Urinary bladder (tissue), 4 donors: ENCODE results near the gene SLC16A11. TPM values are rescaled to one million over a fixed set of nuclear protein-coding genes. Genes with fewer than 3 reads are reported as not detected.
A peak's percentile ranks its signal among the peaks of the same experiment; 100 is the strongest.
"Not testable (repeated sequence)": the region's sequence is repeated elsewhere in the genome, so short reads cannot be mapped to it uniquely, and the experiment has no call there.

ENCODE experiments used
- DNase-seq: peaks from one replicate; pipeline ENCODE4 v3.0.0-alpha.2; 2015; ENCODE audit errors: extremely low spot score
- H3K27ac ChIP-seq: one replicate; pipeline ENCODE4 v1.5.1; 2013; ENCODE audit warnings: low read depth, mild to moderate bottlenecking, moderate library complexity
- H3K36me3 ChIP-seq: one replicate; pipeline ENCODE4 v1.6.1; 2013; ENCODE audit warnings: mild to moderate bottlenecking, moderate library complexity; ENCODE audit not compliant: insufficient read depth
- H3K4me1 ChIP-seq: one replicate; pipeline ENCODE4 v1.6.1; 2013; ENCODE audit warnings: mild to moderate bottlenecking, moderate library complexity; ENCODE audit not compliant: insufficient read depth
- H3K4me3 ChIP-seq: one replicate; pipeline ENCODE4 v1.5.1; 2013; ENCODE audit warnings: low read depth, low read length
- WGBS: extraction: QIAGEN DNeasy Blood & Tissue Kit; methylation state at CpG from one replicate; pipeline ENCODE4 v1.1.7; 2013; 5-methylcytosine and 5-hydroxymethylcytosine counted together
- polyA plus RNA-seq: library from polyadenylated mRNA; stranded (reverse); fragments of 200-250 nt; gene quantifications from one replicate; pipeline ENCODE4 v1.2.3, GENCODE V29; 2013
- small RNA-seq: library from RNA; depleted of rRNA; stranded (forward); fragments of <200 nt; gene quantifications from one replicate; pipeline ENCODE3, GENCODE V24; 2014
- total RNA-seq: library from RNA; depleted of rRNA; stranded (reverse); fragments of >200 nt; gene quantifications from one replicate; pipeline ENCODE4 v1.2.3, GENCODE V29; 2014
- donor health status: healthy with polysubstance abuse.
- donor health status: healthy.

SLC16A11 gene
- total and polyA plus RNA-seq, 2 donors: 1.5 TPM; not detected in 1

DNA sequence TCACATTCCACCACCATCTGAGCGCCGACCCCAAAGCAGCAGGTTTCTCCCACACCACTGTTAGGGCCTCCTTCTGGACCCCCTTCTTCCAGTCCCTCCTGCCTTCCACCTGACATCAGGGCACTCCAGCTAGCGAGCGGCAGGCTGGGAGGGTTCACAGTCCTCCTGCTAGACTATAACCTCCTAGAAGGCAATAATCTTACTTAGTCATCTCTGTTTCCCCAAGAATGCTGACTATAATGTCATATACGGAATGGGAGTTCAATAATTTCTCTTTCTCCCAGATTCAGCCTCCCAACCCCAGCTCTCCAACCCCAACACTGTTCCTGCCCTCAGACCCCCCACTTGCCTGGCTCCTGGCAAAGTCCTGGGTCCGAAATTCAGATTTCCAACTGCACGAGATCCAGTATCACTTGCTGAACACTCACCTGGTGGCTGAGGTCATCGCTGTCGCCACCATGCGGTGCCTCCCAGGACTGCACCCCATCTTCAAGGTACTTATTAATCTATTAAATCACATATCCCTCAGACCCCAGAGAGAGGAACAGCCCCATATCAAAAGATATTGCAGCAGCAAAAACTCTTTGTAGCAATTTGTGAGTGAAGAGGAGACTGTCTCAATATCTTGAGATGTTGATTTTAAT lies 42.5 kb downstream of the SLC16A11 start:
- no peak overlapping the region for H3K4me3 ChIP-seq
- H3K36me3 ChIP-seq: peaks cover 5% of the 10 kb centered on the region
- no peaks in the 10 kb centered on the region for H3K4me1 ChIP-seq
- no peak overlapping the region for H3K27ac ChIP-seq
- DNase-seq: no peak
- WGBS: 71% methylated on average over 10 of the region's 10 CpGs

DNA sequence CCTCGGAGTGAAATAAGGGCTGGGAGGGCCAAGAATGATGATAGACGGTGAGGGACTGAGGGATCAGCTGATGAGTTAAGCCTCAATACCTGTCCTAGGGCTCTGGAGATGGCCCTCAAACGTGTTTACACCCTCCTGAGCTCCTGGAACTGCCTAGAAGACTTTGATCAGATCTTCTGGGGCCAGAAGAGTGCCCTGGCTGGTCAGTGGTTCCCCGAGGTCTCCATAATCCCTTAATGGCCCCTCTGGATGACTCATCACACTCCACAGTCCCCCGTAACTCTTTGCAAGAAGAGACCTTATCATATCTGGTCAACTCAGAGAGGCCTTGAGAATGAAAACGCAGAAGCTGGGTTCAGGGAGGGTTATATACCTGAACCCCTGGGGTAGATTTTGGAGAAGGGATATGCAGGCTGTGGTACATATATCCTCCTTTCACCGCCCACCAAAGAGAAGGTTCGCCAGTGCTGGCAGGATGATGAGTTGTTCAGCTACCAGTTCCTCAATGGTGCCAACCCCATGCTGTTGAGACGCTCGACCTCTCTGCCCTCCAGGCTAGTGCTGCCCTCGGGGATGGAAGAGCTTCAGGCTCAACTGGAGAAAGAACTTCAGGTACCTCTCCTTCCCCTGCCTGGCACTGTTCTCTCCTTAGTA lies 44.9 kb downstream of the SLC16A11 start:
- H3K4me1 ChIP-seq: no peaks in the 10 kb centered on the region
- H3K27ac ChIP-seq: no peak overlapping the region
- H3K4me3 ChIP-seq: no peak overlapping the region
- peaks cover 5% of the 10 kb centered on the region for H3K36me3 ChIP-seq
- no peak for DNase-seq
- WGBS: 79% methylated on average over 11 of the region's 11 CpGs

DNA sequence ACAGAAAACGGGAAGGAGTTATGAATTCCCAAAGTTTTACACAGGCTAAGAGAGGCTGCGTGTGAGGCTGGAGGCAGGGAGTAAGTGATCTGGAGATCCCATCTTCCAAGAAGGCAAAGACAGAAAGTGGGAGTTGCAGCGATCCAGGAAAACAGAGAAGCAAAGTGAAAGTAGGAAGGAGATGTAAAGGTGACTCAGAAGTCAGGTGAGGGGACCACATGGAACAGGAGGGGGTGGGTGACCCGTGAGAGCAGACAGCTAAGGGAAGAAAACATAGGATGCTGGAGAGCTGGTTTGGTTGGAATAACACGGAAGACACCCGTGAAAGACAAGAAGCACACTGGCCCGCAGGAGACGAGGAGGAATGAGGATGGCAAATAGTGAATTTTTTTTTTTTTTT lies 46.7 kb downstream of the SLC16A11 start:
- H3K4me1 ChIP-seq: no peaks in the 10 kb centered on the region
- no peak overlapping the region for H3K4me3 ChIP-seq
- H3K36me3 ChIP-seq: peaks cover 5% of the 10 kb centered on the region
- no peak for DNase-seq
- WGBS: 88% methylated on average over 8 of the region's 8 CpGs
- no peak overlapping the region for H3K27ac ChIP-seq

DNA sequence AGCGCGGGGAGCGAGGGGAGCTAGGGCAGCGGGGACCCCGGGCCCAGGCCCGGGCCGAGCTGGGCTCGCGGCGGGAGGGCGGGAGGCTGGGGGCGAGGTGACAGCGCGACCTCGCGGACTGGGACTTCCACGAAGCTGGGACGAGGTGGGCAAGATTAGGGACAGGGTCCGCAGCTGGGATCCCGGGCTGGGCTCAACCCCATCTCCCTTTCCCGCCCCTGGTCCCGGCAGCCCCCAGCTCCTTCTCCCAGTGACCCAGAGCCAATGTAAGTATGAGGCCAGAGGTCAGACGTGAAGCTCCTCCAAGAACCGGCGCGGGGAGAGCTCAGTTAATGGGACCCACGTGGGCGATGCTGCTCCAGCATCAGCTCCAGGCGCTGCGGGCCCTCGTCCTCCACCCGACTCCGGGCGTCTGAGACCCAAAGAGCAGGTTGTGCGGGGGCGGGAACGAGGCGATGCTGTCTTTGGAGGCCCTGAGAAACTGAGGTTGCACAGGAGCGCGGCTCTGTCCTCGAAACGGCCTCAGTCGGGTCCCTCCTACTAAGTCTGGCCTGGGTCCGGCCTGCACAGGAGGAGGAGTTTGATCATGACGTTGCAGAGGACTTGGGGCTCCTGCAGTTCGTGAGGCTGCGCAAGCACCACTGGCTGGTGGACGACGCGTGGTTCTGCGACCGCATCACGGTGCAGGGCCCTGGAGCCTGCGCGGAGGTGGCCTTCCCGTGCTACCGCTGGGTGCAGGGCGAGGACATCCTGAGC lies 47.5 kb downstream of the SLC16A11 start:
- 45% methylated on average over 58 of the region's 58 CpGs for WGBS
- H3K36me3 ChIP-seq: peaks cover 5% of the 10 kb centered on the region
- DNase-seq: no peak
- H3K27ac ChIP-seq: no peak overlapping the region
- peak overlapping the region; percentile 21 for H3K4me3 ChIP-seq
- no peaks in the 10 kb centered on the region for H3K4me1 ChIP-seq

DNA sequence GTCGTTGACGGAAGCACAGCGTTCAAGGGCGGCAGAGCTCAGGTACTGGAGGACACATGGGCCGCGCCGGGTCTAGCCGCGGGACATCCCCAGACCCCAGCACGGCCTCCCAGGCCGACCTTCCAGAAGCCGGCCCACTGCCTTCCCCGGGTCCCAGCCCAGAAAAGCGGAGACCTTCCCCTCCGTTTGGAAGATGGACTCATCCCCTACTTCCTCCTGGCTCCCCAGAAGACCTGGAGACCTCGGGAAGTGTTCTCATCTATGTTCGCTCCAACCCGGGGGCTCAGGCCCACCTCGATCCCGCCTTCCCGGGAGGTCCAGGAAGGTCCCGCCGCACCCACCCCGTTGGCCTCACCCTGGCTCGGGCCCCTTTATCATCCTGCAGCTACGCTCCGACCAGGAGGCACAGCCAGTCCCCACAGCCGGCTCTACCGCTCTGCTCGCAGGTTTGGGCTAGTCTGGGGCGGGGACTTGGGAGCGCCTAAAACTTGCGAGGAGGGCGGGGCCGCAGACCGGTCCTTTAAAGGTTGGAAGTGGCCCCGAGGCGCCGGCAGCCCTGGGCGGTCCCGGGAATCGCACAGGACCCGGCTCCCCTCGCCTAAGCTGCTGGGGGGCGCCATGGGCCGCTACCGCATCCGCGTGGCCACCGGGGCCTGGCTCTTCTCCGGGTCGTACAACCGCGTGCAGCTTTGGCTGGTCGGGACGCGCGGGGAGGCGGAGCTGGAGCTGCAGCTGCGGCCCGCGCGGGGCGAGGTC lies 48.2 kb downstream of the SLC16A11 start, which contains the start of gene ALOX12:
ALOX12 (plus strand) TSS at position 550 of the 756 bp plus-strand sequence; CDS start at position 619, 69 bp downstream.
- peak within 1 kb of the TSS; percentile 21 for H3K4me3 ChIP-seq
- DNase-seq: no peak
- no peaks in the 10 kb centered on the region for H3K4me1 ChIP-seq
- H3K36me3 ChIP-seq: peaks cover 5% of the 10 kb centered on the region
- H3K27ac ChIP-seq: no peak within 1 kb of the TSS
- 12% methylated on average over 64 of the region's 64 CpGs for WGBS

DNA sequence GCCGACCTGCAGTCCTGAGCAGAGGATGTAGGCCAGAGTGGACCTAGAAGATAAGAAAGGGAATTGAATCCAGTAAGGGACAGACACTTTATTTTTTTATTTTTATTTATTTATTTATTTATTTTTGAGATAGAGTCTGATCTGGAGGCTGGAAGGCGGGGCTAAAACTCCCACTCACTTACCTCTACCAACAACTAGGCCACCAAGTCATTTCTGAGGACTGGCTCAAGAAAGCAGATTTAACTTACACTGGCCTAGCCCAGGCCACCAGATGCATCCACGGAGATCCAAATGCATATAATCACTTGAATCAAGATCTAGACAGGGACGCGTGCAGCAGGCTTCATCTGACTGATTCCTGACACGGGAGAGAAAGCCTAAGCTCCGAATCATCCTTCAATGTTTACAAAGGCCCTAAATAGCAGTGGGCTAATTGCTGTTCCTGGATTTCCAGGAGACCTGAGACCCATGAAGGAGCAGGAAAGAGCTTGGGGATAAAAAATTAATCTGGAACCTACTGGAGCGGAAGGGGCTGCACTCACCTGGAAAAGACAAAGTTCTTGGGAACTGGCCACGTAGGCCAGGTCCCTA lies 49.1 kb downstream of the SLC16A11 start:
- DNase-seq: no peak
- Histone ChIP-seq H3K36me3 (no peaks in the 10 kb centered on the region), H3K4me1 (no peaks in the 10 kb centered on the region), H3K27ac (no peak overlapping the region), H3K4me3 (no peak overlapping the region)
- WGBS: 79% methylated on average over 9 of the region's 9 CpGs

DNA sequence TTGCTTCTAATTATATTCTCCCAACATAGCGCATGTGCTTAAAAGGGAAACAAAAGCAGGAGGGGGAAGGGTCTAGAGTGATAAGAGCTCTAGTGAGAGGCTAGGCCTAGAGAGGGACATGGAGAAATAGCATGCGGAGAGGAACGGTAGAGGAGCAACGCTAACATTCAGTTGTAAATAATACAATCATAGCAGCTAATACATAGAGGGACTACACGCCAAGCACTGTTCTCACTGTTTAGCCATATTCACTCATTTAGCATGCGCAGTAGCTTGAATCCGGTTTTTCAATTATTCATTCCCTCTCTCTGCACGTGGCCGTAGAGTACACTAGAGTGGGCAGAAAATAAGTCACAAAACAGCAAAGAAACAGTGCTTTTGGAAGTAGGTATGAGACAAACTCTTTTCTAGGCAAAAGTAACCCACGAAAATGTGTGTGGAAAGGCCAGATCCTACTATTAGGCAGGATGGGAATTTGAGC lies 49.7 kb downstream of the SLC16A11 start:
- H3K27ac ChIP-seq: no peak overlapping the region
- H3K4me3 ChIP-seq: no peak overlapping the region
- no peaks in the 10 kb centered on the region for H3K4me1 ChIP-seq
- no peak for DNase-seq
- H3K36me3 ChIP-seq: no peaks in the 10 kb centered on the region
- WGBS: 88% methylated on average over 10 of the region's 10 CpGs

DNA sequence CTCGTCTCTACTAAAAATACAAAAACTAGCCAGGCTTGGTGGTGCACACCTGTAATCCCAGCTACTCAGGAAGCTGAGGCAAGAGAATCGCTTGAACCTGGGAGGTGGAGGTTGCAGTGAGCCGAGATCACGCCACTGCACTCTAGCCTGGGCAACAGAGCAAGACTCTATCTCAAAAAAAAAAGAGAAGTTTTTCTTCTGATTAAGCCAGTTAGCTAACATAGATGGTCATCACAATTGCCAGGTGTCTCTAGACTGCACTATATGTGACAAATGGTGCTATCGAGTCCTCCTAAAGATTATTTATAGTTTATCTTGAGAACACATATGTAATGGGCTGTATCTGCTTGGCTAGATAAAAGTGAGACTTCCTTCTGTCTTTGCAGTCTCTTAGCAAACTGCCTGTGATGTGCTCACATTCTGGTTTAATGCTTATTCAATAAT lies 50.3 kb downstream of the SLC16A11 start:
- not testable (repeated sequence) for H3K36me3 ChIP-seq, H3K27ac ChIP-seq, H3K4me1 ChIP-seq, DNase-seq, H3K4me3 ChIP-seq
- WGBS: 80% methylated on average over 5 of the region's 5 CpGs

Small RNAs within 50 kb of the gene (small RNA-seq; reads per million reads assigned to genes)
- gene AC120057.1: not detected

Other genes starting within 250 kb of the SLC16A11 start
- gene TEKT1, start 212.4 kb downstream of the SLC16A11 start, total RNA-seq: not detected
- not detected for gene TEKT1, start 212.4 kb downstream of the SLC16A11 start, polyA plus RNA-seq
- not detected for gene ALOX12, start 48.0 kb downstream of the SLC16A11 start, total RNA-seq
- 0.04 TPM for gene ALOX12, start 48.0 kb downstream of the SLC16A11 start, polyA plus RNA-seq
- 32.9 TPM for gene RNASEK, start 31.5 kb downstream of the SLC16A11 start, total RNA-seq
- 305 TPM for gene RNASEK, start 31.5 kb downstream of the SLC16A11 start, polyA plus RNA-seq
- gene BCL6B, start 21.0 kb downstream of the SLC16A11 start, total RNA-seq: 12.5 TPM
- 9.9 TPM for gene BCL6B, start 21.0 kb downstream of the SLC16A11 start, polyA plus RNA-seq
- gene SLC16A13, start 8.1 kb downstream of the SLC16A11 start, total RNA-seq: 0.37 TPM
- gene SLC16A13, start 8.1 kb downstream of the SLC16A11 start, polyA plus RNA-seq: 1.5 TPM
- gene CLEC10A, start 36.2 kb upstream of the SLC16A11 start, total RNA-seq: 5.0 TPM
- gene CLEC10A, start 36.2 kb upstream of the SLC16A11 start, polyA plus RNA-seq: 18.8 TPM
- not detected for gene ASGR2, start 70.7 kb upstream of the SLC16A11 start, total RNA-seq
- 1.7 TPM for gene ASGR2, start 70.7 kb upstream of the SLC16A11 start, polyA plus RNA-seq
- gene ASGR1, start 135.3 kb upstream of the SLC16A11 start, total RNA-seq: 1.7 TPM
- gene ASGR1, start 135.3 kb upstream of the SLC16A11 start, polyA plus RNA-seq: 1.6 TPM
- 19.4 TPM for gene DLG4, start 175.7 kb upstream of the SLC16A11 start, total RNA-seq
- gene DLG4, start 175.7 kb upstream of the SLC16A11 start, polyA plus RNA-seq: 17.1 TPM
- 130 TPM for gene ACADVL, start 175.8 kb upstream of the SLC16A11 start, total RNA-seq
- gene ACADVL, start 175.8 kb upstream of the SLC16A11 start, polyA plus RNA-seq: 314 TPM
- 45.5 TPM for gene DVL2, start 190.4 kb upstream of the SLC16A11 start, total RNA-seq
- 41.5 TPM for gene DVL2, start 190.4 kb upstream of the SLC16A11 start, polyA plus RNA-seq
- 18.8 TPM for gene PHF23, start 195.4 kb upstream of the SLC16A11 start, total RNA-seq
- 39.0 TPM for gene PHF23, start 195.4 kb upstream of the SLC16A11 start, polyA plus RNA-seq
- gene GABARAP, start 198.4 kb upstream of the SLC16A11 start, total RNA-seq: 246 TPM
- 681 TPM for gene GABARAP, start 198.4 kb upstream of the SLC16A11 start, polyA plus RNA-seq
- gene CTDNEP1, start 207.6 kb upstream of the SLC16A11 start, total RNA-seq: 40.0 TPM
- gene CTDNEP1, start 207.6 kb upstream of the SLC16A11 start, polyA plus RNA-seq: 89.2 TPM
- gene ELP5, start 208.1 kb upstream of the SLC16A11 start, total RNA-seq: 17.7 TPM
- gene ELP5, start 208.1 kb upstream of the SLC16A11 start, polyA plus RNA-seq: 39.2 TPM
- 24.2 TPM for gene CLDN7, start 218.4 kb upstream of the SLC16A11 start, total RNA-seq
- 34.4 TPM for gene CLDN7, start 218.4 kb upstream of the SLC16A11 start, polyA plus RNA-seq
- 11.6 TPM for gene SLC2A4, start 237.6 kb upstream of the SLC16A11 start, total RNA-seq
- 66.1 TPM for gene SLC2A4, start 237.6 kb upstream of the SLC16A11 start, polyA plus RNA-seq